ENCODE measurements around the gene GREM2. TPM values are rescaled to one million over a fixed set of nuclear protein-coding genes. Genes with fewer than 3 reads are reported as not detected.

The GREM2 gene
- total and polyA plus RNA-seq, 9 of the 15 experiments (the other 6 are each of a cell fraction or from before 2014, with no cell fraction given), result 0.01 to 0.07 (median 0.05) TPM; not detected in 5

DNA sequence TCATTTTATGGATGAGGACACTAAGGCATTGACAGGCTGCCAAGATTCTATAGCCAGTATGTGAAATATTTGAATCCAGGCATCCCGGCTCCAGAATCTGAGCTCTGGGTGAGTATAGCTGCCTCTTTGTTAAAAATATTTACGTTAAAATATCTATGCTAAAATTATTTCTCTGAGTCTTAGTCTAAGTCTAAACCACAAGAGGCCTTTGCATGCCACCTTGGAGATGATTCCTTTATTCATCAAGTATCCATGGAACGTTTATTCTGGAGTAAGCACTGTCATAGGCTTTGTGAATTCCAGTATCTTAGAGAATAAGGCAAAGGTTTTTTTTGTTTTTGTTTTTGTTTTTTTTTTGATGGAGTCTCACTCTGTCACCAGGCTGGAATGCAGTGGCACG, 116.4 kb downstream of the GREM2 start (continued):
- TF ChIP-seq, protein P1, sequence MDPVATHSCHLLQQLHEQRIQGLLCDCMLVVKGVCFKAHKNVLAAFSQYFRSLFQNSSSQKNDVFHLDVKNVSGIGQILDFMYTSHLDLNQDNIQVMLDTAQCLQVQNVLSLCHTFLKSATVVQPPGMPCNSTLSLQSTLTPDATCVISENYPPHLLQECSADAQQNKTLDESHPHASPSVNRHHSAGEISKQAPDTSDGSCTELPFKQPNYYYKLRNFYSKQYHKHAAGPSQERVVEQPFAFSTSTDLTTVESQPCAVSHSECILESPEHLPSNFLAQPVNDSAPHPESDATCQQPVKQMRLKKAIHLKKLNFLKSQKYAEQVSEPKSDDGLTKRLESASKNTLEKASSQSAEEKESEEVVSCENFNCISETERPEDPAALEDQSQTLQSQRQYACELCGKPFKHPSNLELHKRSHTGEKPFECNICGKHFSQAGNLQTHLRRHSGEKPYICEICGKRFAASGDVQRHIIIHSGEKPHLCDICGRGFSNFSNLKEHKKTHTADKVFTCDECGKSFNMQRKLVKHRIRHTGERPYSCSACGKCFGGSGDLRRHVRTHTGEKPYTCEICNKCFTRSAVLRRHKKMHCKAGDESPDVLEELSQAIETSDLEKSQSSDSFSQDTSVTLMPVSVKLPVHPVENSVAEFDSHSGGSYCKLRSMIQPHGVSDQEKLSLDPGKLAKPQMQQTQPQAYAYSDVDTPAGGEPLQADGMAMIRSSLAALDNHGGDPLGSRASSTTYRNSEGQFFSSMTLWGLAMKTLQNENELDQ (CRISPR knock-in tag; IDR thresholded peaks at IDR 0.05; ENCODE audit: borderline replicate concordance), result no peak
- TF ChIP-seq KLF1 (tag; IDR thresholded peaks at IDR 0.05), result no peak
- TF ChIP-seq, protein P2, sequence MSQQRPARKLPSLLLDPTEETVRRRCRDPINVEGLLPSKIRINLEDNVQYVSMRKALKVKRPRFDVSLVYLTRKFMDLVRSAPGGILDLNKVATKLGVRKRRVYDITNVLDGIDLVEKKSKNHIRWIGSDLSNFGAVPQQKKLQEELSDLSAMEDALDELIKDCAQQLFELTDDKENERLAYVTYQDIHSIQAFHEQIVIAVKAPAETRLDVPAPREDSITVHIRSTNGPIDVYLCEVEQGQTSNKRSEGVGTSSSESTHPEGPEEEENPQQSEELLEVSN (IDR thresholded peaks at IDR 0.05; ENCODE audit: borderline replicate concordance in 1 of 2, extremely low read depth in 1 of 2, insufficient read depth in 1 of 2, insufficient read length in 1 of 2, low read depth in 1 of 2, low read length in 1 of 2, poor library complexity in 1 of 2, severe bottlenecking in 1 of 2), result no peak
- TF ChIP-seq, protein P3, sequence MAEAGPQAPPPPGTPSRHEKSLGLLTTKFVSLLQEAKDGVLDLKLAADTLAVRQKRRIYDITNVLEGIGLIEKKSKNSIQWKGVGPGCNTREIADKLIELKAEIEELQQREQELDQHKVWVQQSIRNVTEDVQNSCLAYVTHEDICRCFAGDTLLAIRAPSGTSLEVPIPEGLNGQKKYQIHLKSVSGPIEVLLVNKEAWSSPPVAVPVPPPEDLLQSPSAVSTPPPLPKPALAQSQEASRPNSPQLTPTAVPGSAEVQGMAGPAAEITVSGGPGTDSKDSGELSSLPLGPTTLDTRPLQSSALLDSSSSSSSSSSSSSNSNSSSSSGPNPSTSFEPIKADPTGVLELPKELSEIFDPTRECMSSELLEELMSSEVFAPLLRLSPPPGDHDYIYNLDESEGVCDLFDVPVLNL (CRISPR knock-in tag; IDR thresholded peaks at IDR 0.05; ENCODE audit: low read depth), result no peak
- no peak for TF ChIP-seq ZBTB8A (IDR thresholded peaks at IDR 0.05; ENCODE audit: partially characterized antibody)
- no peak for TF ChIP-seq ZNF12 (CRISPR knock-in tag; IDR thresholded peaks at IDR 0.05)

Measured in K562 (cell line).